SK-N-SH (cell line): ENCODE data around the gene PCP4. TPM values are rescaled to one million over a fixed set of nuclear protein-coding genes. Genes with fewer than 3 reads are reported as not detected.

Experiments
- CTCF ChIA-PET: fragments of 300-600, 350-600 bp; formaldehyde crosslinking; extraction: SDS; loops from one replicate; lab custom pipeline; 2021; lab: Yijun Ruan, JAX
- POLR2A ChIA-PET: fragments of 350-600 bp; sonication (Branson Sonifier 250); formaldehyde crosslinking; extraction: SDS; loops from one replicate; lab custom pipeline; 2020; ENCODE audit warnings: antibody characterized with exemption, inconsistent platforms; lab: Yijun Ruan, JAX
- DNase-seq: peaks from one replicate; pipeline ENCODE4 v3.0.0; 2012
- H2AFZ ChIP-seq: fragments of 200-600 bp; sonication (generic); 2 replicates; pipeline ENCODE4 v1.8.1; 2016; ENCODE audit warnings: antibody characterized with exemption, mild to moderate bottlenecking, low read depth
- H3F3A ChIP-seq: fragments of 200-600 bp; sonication (generic); replicated peaks from 2 replicates; pipeline ENCODE3; 2016; ENCODE audit warnings: antibody characterized with exemption, mild to moderate bottlenecking; ENCODE audit not compliant: insufficient read depth
- H3K27ac ChIP-seq, 2 experiments: fragments of 200-500 bp in 1 of 2; fragments of 200-600 bp in 1 of 2; sonication (Bioruptor generic) in 1 of 2; sonication (generic), shearing (Covaris generic) in 1 of 2; 2 replicates each; pipeline versions ENCODE4 v1.5.1 to v1.6.1; 2014 to 2016; ENCODE audit warnings: low read depth in 2 of 2, inconsistent platforms in 1 of 2, low read length in 1 of 2, mild to moderate bottlenecking in 1 of 2, mixed read lengths in 1 of 2
- H3K27me3 ChIP-seq: fragments of 200-600 bp; sonication (generic), shearing (Covaris generic); 2 replicates; pipeline ENCODE4 v1.6.1; 2016; ENCODE audit warnings: mixed run types; ENCODE audit not compliant: insufficient read depth
- H3K36me3 ChIP-seq, 2 experiments: fragments of 200-500 bp in 1 of 2; fragments of 200-600 bp in 1 of 2; sonication (Bioruptor generic) in 1 of 2; sonication (generic) in 1 of 2; replicated peaks in 1 of 2; 2 replicates each; pipeline versions ENCODE3 to v1.5.1; 2014 to 2016; ENCODE audit warnings: low read length in 1 of 2, mild to moderate bottlenecking in 1 of 2; ENCODE audit not compliant: insufficient read depth in 2 of 2, control insufficient read depth in 1 of 2
- H3K4me1 ChIP-seq, 2 experiments: fragments of 200-500 bp in 1 of 2; fragments of 200-600 bp in 1 of 2; sonication (Bioruptor generic) in 1 of 2; sonication (generic), shearing (Covaris generic) in 1 of 2; 2 replicates each; pipeline versions ENCODE4 v1.5.1 to v1.6.1; 2014 to 2016; ENCODE audit warnings: low read depth in 1 of 2, low read length in 1 of 2, mixed run types in 1 of 2; ENCODE audit not compliant: insufficient read depth in 2 of 2, control insufficient read depth in 1 of 2
- H3K4me2 ChIP-seq: fragments of 200-600 bp; sonication (generic), shearing (Covaris generic); 2 replicates; pipeline ENCODE4 v1.6.1; 2017; ENCODE audit warnings: mixed run types
- H3K4me3 ChIP-seq, 2 experiments: fragments of 200-500 bp in 1 of 2; fragments of 200-600 bp in 1 of 2; sonication (Bioruptor generic) in 1 of 2; sonication (generic), shearing (Covaris generic) in 1 of 2; 2 replicates each; pipeline versions ENCODE4 v1.5.1 to v1.8.1; 2014 to 2016; ENCODE audit warnings: low read depth in 2 of 2, inconsistent platforms in 1 of 2, low read length in 1 of 2, mild to moderate bottlenecking in 1 of 2, mixed read lengths in 1 of 2, moderate library complexity in 1 of 2
- H3K79me2 ChIP-seq: fragments of 200-600 bp; sonication (generic); 2 replicates; pipeline ENCODE4 v1.8.1; 2017; ENCODE audit warnings: mild to moderate bottlenecking; ENCODE audit not compliant: insufficient read depth
- H3K9ac ChIP-seq: fragments of 200-600 bp; sonication (generic); 2 replicates; pipeline ENCODE4 v1.6.1; 2017; ENCODE audit warnings: mixed run types
- H3K9me2 ChIP-seq: fragments of 200-600 bp; sonication (generic); 2 replicates; pipeline ENCODE4 v1.6.1; 2017; ENCODE audit warnings: mixed run types
- H3K9me3 ChIP-seq: fragments of 200-600 bp; sonication (generic); 2 replicates; pipeline ENCODE4 v1.6.1; 2017; ENCODE audit warnings: mixed run types, mild to moderate bottlenecking, moderate library complexity
- H4K20me1 ChIP-seq: fragments of 200-600 bp; sonication (generic); 2 replicates; pipeline ENCODE4 v1.6.1; 2017; ENCODE audit warnings: mild to moderate bottlenecking, mixed run types; ENCODE audit not compliant: insufficient read depth
- ELF1 ChIP-seq: IDR thresholded peaks from 2 replicates; pipeline ENCODE4 v1.4.0; 2012
- EP300 ChIP-seq, 2 experiments: IDR thresholded peaks; 2 replicates each; pipeline versions ENCODE4 v1.4.0 to v1.6.1; 2012; ENCODE audit warnings: borderline replicate concordance in 1 of 2, low read depth in 1 of 2, low read length in 1 of 2
- EZH2phosphoT487 ChIP-seq: fragments of 200-600 bp; sonication (generic); IDR thresholded peaks from 2 replicates; pipeline ENCODE4 v1.6.1; 2017; ENCODE audit warnings: low read depth, mixed run types, mild to moderate bottlenecking, antibody characterized with exemption, moderate library complexity, borderline replicate concordance
- MAX ChIP-seq: IDR thresholded peaks from 2 replicates; pipeline ENCODE4 v1.4.0; 2012; ENCODE audit warnings: low read depth
- POLR2AphosphoS5 ChIP-seq: IDR thresholded peaks from 2 replicates; pipeline ENCODE4 v1.6.1; 2012; ENCODE audit warnings: low read depth, low read length
- REST ChIP-seq: IDR thresholded peaks from 2 replicates; pipeline ENCODE4 v1.6.1; 2012; ENCODE audit warnings: mild to moderate bottlenecking, low read depth, low read length, moderate library complexity
- SIN3A ChIP-seq: IDR thresholded peaks from 2 replicates; pipeline ENCODE4 v1.6.1; 2012; ENCODE audit warnings: low read depth, mild to moderate bottlenecking, low read length, moderate library complexity, borderline replicate concordance
- TEAD4 ChIP-seq: IDR thresholded peaks from 2 replicates; pipeline ENCODE4 v1.4.0; 2012; ENCODE audit warnings: mild to moderate bottlenecking, borderline replicate concordance; ENCODE audit not compliant: insufficient read depth
- ZBTB33 ChIP-seq: IDR thresholded peaks from 2 replicates; pipeline ENCODE4 v1.4.0; 2012; ENCODE audit warnings: low read depth, borderline replicate concordance
- WGBS: methylation state at CpG from one replicate; pipeline ENCODE4 v1.1.6; 2017; ENCODE audit warnings: low lambda C conversion rate; 5-methylcytosine and 5-hydroxymethylcytosine counted together
- polyA plus RNA-seq, 3 experiments: library from polyadenylated mRNA; depleted of rRNA; stranded (reverse); fragments of >200 nt; gene quantifications; 2 replicates each; pipeline ENCODE4 v1.2.3, GENCODE V29; 2012

Gene PCP4
- polyA plus RNA-seq, 1 of the 3 experiments (the other 2 are of a cell fraction), result not detected

GRCh38 chr21:39934895-39935294 is 67.7 kb downstream of the PCP4 start:
- Histone ChIP-seq H3K9me3 (no peaks in the 10 kb centered on the region), H3K4me2 (no peak overlapping the region), H3K4me1 (no peaks in the 10 kb centered on the region; a peak in 1 of 4 replicates), H3K79me2 (no peaks in the 10 kb centered on the region), H3K4me3 (no peak overlapping the region), H3K9me2 (no peaks in the 10 kb centered on the region), H3K9ac (no peak overlapping the region), H2AFZ (no peak overlapping the region), H3K27ac (no peak overlapping the region), H3F3A (no peaks in the 10 kb centered on the region), H3K36me3 (no peaks in the 10 kb centered on the region), H4K20me1 (no peaks in the 10 kb centered on the region), H3K27me3 (no peaks in the 10 kb centered on the region)
- TF ChIP-seq REST (no peak), MAX (no peak), ZBTB33 (no peak), EZH2phosphoT487 (no peak), TEAD4 (no peak), SIN3A (no peak), POLR2AphosphoS5 (no peak), ELF1 (no peak)
- ChIA-PET CTCF (no interaction called here), POLR2A (no interaction called here)
- no peak for DNase-seq
- WGBS, result 0% methylated on average over 1 of the region's 2 CpGs

GRCh38 chr21:39935716-39936115 is 68.5 kb downstream of the PCP4 start:
- ChIA-PET CTCF (no interaction called here), POLR2A (no interaction called here)
- no peaks in the 10 kb centered on the region for H4K20me1 ChIP-seq
- no peak overlapping the region for H3K4me2 ChIP-seq
- no peak for DNase-seq
- no peak overlapping the region for H2AFZ ChIP-seq
- no peaks in the 10 kb centered on the region for H3K9me3 ChIP-seq
- H3K27me3 ChIP-seq, result no peaks in the 10 kb centered on the region
- no peak for TF ChIP-seq EP300 (IDR thresholded peaks at IDR 0.05; ENCODE audit: borderline replicate concordance in 1 of 2, low read depth in 1 of 2, low read length in 1 of 2)
- TF ChIP-seq, all 33 proteins: peak for 0
- Histone ChIP-seq H3K27ac (no peak overlapping the region), H3K36me3 (no peaks in the 10 kb centered on the region), H3K9ac (no peak overlapping the region), H3K79me2 (no peaks in the 10 kb centered on the region), H3K9me2 (no peaks in the 10 kb centered on the region), H3F3A (no peaks in the 10 kb centered on the region), H3K4me3 (no peak overlapping the region), H3K4me1 (no peaks in the 10 kb centered on the region; a peak in 1 of 4 replicates)
- 32% methylated on average over 5 of the region's 5 CpGs for WGBS
